Raji (cell line): ENCODE data around the gene OGDHL.

ENCODE experiments used
- POLR2A ChIP-seq: IDR thresholded peaks from 2 replicates; pipeline ENCODE4 v1.6.1; 2011; ENCODE audit warnings: low read depth, low read length, control low read depth; ENCODE audit not compliant: insufficient read depth

Gene OGDHL

GRCh38 chr10:49760789-49761188 lies 1.3 kb downstream of the OGDHL start:
- no peak for TF ChIP-seq POLR2A

GRCh38 chr10:49759787-49760551 lies 2.2 kb downstream of the OGDHL start:
- no peak for TF ChIP-seq POLR2A

GRCh38 chr10:49758249-49758930 lies 3.7 kb downstream of the OGDHL start:
- no peak for TF ChIP-seq POLR2A

- no peak for TF ChIP-seq POLR2A
Observed at GRCh38 chr10:49756641-49757040, 5.5 kb downstream of the OGDHL start.

GRCh38 chr10:49756031-49756430 lies 6.1 kb downstream of the OGDHL start:
- TF ChIP-seq POLR2A, result no peak

- TF ChIP-seq POLR2A, result no peak
Observed at GRCh38 chr10:49752584-49752983, 9.5 kb downstream of the OGDHL start.

- TF ChIP-seq POLR2A, result no peak
Observed at GRCh38 chr10:49751636-49752510, 10.2 kb downstream of the OGDHL start.

- no peak for TF ChIP-seq POLR2A
Observed at GRCh38 chr10:49751216-49751615, 10.9 kb downstream of the OGDHL start.

GRCh38 chr10:49750546-49750945 lies 11.6 kb downstream of the OGDHL start:
- no peak for TF ChIP-seq POLR2A

- TF ChIP-seq POLR2A, result no peak
Observed at GRCh38 chr10:49749556-49750491, 12.3 kb downstream of the OGDHL start.

GRCh38 chr10:49749144-49749543 lies 13.0 kb downstream of the OGDHL start:
- no peak for TF ChIP-seq POLR2A

GRCh38 chr10:49748006-49748405 lies 14.1 kb downstream of the OGDHL start:
- no peak for TF ChIP-seq POLR2A

- no peak for TF ChIP-seq POLR2A
Observed at GRCh38 chr10:49747303-49747646, 14.8 kb downstream of the OGDHL start.

GRCh38 chr10:49746626-49747302 lies 15.4 kb downstream of the OGDHL start:
- TF ChIP-seq POLR2A, result no peak
